HG03575 (cell line): Measurements from ENCODE around the gene ADAMTS1.

Source experiments
- ATAC-seq: cut with Tn5 transposase; IDR thresholded peaks from one replicate; pipeline ENCODE4 v1.9.1; 2021; ENCODE audit not compliant: unreplicated experiment, insufficient number of reproducible peaks, low FRiP score; ENCODE audit errors: extremely low read depth

The ADAMTS1 gene

GRCh38 chr21:26795866-26796329 is 49.3 kb downstream of the ADAMTS1 start:
- ATAC-seq: no peak

- no peak for ATAC-seq
Measured at GRCh38 chr21:26795412-26795805, 49.8 kb downstream of the ADAMTS1 start.

- no peak for ATAC-seq
Measured at GRCh38 chr21:26794597-26795411, 50.4 kb downstream of the ADAMTS1 start.

- no peak for ATAC-seq
Measured at GRCh38 chr21:26790296-26790695, 54.9 kb downstream of the ADAMTS1 start.

- ATAC-seq: no peak
Measured at GRCh38 chr21:26788790-26789189, 56.4 kb downstream of the ADAMTS1 start.
